ENCODE results near the gene LAMA2. TPM values are rescaled to one million over a fixed set of nuclear protein-coding genes. Genes with fewer than 3 reads are reported as not detected.

LAMA2 gene
- total and polyA plus RNA-seq, 2 of the 8 experiments (the other 6 are each of a cell fraction or from before 2014, with no cell fraction given), result 1.3 to 3.8 TPM

- TF ChIP-seq ATF3 (IDR thresholded peaks at IDR 0.05; ENCODE audit: insufficient read depth, low read depth, low read length) (no peak), POLR2AphosphoS5 (IDR thresholded peaks at IDR 0.05; ENCODE audit: low read depth, low read length) (no peak), KDM1A (IDR thresholded peaks at IDR 0.05; ENCODE audit: borderline replicate concordance, low read length) (no peak), NRF1 (IDR thresholded peaks at IDR 0.05; ENCODE audit: low read depth, low read length) (no peak), TBP (IDR thresholded peaks at IDR 0.05; ENCODE audit: low read depth, low read length) (no peak)
These were observed 164.9 kb downstream of the LAMA2 start (continued) for GRCh38 chr6:129047834-129048233.
